Ascending aorta (tissue), 2 donors: Measurements from ENCODE around the gene RNF40. TPM values are rescaled to one million over a fixed set of nuclear protein-coding genes. Genes with fewer than 3 reads are reported as not detected.
A peak's percentile ranks its signal among the peaks of the same experiment; 100 is the strongest.

Experiments used
- DNase-seq, 2 donors: peaks; one replicate each; pipeline ENCODE4 v3.0.0-alpha.2; 2019; ENCODE audit warnings: low spot score in 2 of 2
- H3K27ac ChIP-seq, 2 donors: fragments of 200-600 bp; sonication (generic); one replicate each; pipeline ENCODE4 v1.5.1; 2016 to 2017; ENCODE audit warnings: mild to moderate bottlenecking in 1 of 2
- H3K27me3 ChIP-seq: fragments of 200-600 bp; sonication (generic); one replicate; pipeline ENCODE4 v1.5.1; 2017
- H3K36me3 ChIP-seq, 2 donors: fragments of 200-600 bp; sonication (generic); one replicate each; pipeline ENCODE4 v1.5.1; 2016
- H3K4me1 ChIP-seq, 2 donors: fragments of 200-600 bp; sonication (generic); one replicate each; pipeline ENCODE4 v1.5.1; 2016 to 2017; ENCODE audit warnings: mild to moderate bottlenecking in 1 of 2
- H3K4me3 ChIP-seq, 2 donors: fragments of 200-600 bp; sonication (generic); one replicate each; pipeline ENCODE4 v1.5.1; 2016 to 2017; ENCODE audit warnings: mild to moderate bottlenecking in 1 of 2
- H3K9me3 ChIP-seq, 2 donors: fragments of 200-600 bp; sonication (generic); one replicate each; pipeline ENCODE4 v1.5.1; 2016
- CTCF ChIP-seq, 3 experiments: fragments of 200-600 bp in 2 of 3; fragments of 450-650 bp in 1 of 3; sonication (generic) in 2 of 3; IDR thresholded peaks; one replicate each; pipeline ENCODE4 v1.5.1; 2016 to 2019; ENCODE audit warnings: antibody characterized with exemption in 3 of 3, mild to moderate bottlenecking in 1 of 3, moderate library complexity in 1 of 3
- intact Hi-C: fragments of 100-400 bp; cut with DNase I; formaldehyde crosslinking; loops from one replicate; pipeline ENCODE4 v1.15.1; 2023
- total RNA-seq: library from RNA; depleted of rRNA; stranded (reverse); fragments of >200 nt; gene quantifications from one replicate; pipeline ENCODE4 v1.1.0, GENCODE V29; 2016

Gene RNF40
- total RNA-seq, 1 donor from 2014 or later: 66.3 TPM

- H3K9me3 ChIP-seq: no peaks in the 10 kb centered on the region
- peaks cover 17 to 18% of the 10 kb centered on the region in 2 donors for H3K36me3 ChIP-seq
- no peak overlapping the region for H3K27ac ChIP-seq
- TF ChIP-seq CTCF (IDR thresholded peaks at IDR 0.05): no peak
- intact Hi-C loops: no loop called here
- no peak for DNase-seq
- no peak overlapping the region for H3K4me3 ChIP-seq
- H3K4me1 ChIP-seq: peaks cover 17 to 29% of the 10 kb centered on the region in 2 donors
- H3K27me3 ChIP-seq: no peaks in the 10 kb centered on the region
These were observed 18.4 kb upstream of the RNF40 start for GRCh38 chr16:30743716-30744115.

- DNase-seq: no peak
- TF ChIP-seq CTCF (IDR thresholded peaks at IDR 0.05): no peak
- peaks cover 12 to 14% of the 10 kb centered on the region in 2 donors for H3K36me3 ChIP-seq
- H3K4me3 ChIP-seq: no peak overlapping the region
- no peaks in the 10 kb centered on the region for H3K27me3 ChIP-seq
- peaks cover 17 to 29% of the 10 kb centered on the region in 2 donors for H3K4me1 ChIP-seq
- no peaks in the 10 kb centered on the region for H3K9me3 ChIP-seq
- no peak overlapping the region for H3K27ac ChIP-seq
- intact Hi-C loops: no loop called here
These were observed 17.9 kb upstream of the RNF40 start for GRCh38 chr16:30744183-30744582.

- Histone ChIP-seq H3K27ac (no peak overlapping the region), H3K4me1 (peaks cover 17 to 26% of the 10 kb centered on the region in 2 donors), H3K4me3 (no peak overlapping the region), H3K27me3 (no peaks in the 10 kb centered on the region), H3K9me3 (no peaks in the 10 kb centered on the region), H3K36me3 (peaks cover 9% of the 10 kb centered on the region in 2 donors)
- TF ChIP-seq CTCF (IDR thresholded peaks at IDR 0.05): no peak
- intact Hi-C loops: loop anchor here (5.0 kb wide), 1 partner anchor 88 kb away; the partner anchor contains the start of gene FBRS
- DNase-seq: no peak
These were observed 17.0 kb upstream of the RNF40 start for GRCh38 chr16:30745082-30745481.

GRCh38 chr16:30746638-30747175, 15.4 kb upstream of the RNF40 start:
- Histone ChIP-seq H3K4me1 (peaks cover 11% of the 10 kb centered on the region in 2 donors), H3K27me3 (no peaks in the 10 kb centered on the region), H3K36me3 (peaks cover 17% of the 10 kb centered on the region in 2 donors), H3K4me3 (no peak overlapping the region), H3K27ac (peak overlapping the region; percentile 41 to 87), H3K9me3 (no peaks in the 10 kb centered on the region)
- intact Hi-C loops: loop anchor here (5.0 kb wide), 1 partner anchor 89 kb away; the partner anchor contains the start of gene FBRS
- no peak for DNase-seq
- no peak for TF ChIP-seq CTCF (IDR thresholded peaks at IDR 0.05)

- peak overlapping the region; percentile 64 to 99 for H3K4me3 ChIP-seq
- peaks cover 7 to 8% of the 10 kb centered on the region in 2 donors for H3K4me1 ChIP-seq
- no peaks in the 10 kb centered on the region for H3K27me3 ChIP-seq
- H3K27ac ChIP-seq: peak overlapping the region; percentile 87
- no peak for TF ChIP-seq CTCF (IDR thresholded peaks at IDR 0.05)
- H3K9me3 ChIP-seq: no peaks in the 10 kb centered on the region
- no peak for DNase-seq
- H3K36me3 ChIP-seq: peaks cover 17% of the 10 kb centered on the region in 2 donors
- intact Hi-C loops: loop anchor here (5.0 kb wide), 1 partner anchor 90 kb away; the partner anchor contains the start of gene FBRS
These were observed 14.8 kb upstream of the RNF40 start for GRCh38 chr16:30747331-30747730.
